IMR-90 (cell line): ENCODE results near the gene SYTL3. TPM values are rescaled to one million over a fixed set of nuclear protein-coding genes. Genes with fewer than 3 reads are reported as not detected.

Experiments
- ATAC-seq: fragments of 200-7000 bp; cut with Tn5 transposase; 2 replicates; pipeline ENCODE4 v1.9.1; 2020; ENCODE audit warnings: low read depth, mild to moderate bottlenecking, moderate library complexity
- BruUV-seq: library from RNA; stranded (reverse); fragments of 400-500 nt; replicated peaks from 2 replicates; lab custom pipeline; 2021; lab: Mats Ljungman, UMichigan
- CTCF ChIA-PET: fragments of 300-600 bp; formaldehyde crosslinking; extraction: SDS; loops from one replicate; lab custom pipeline; 2021; ENCODE audit warnings: antibody characterized with exemption; lab: Yijun Ruan, JAX
- POLR2A ChIA-PET: fragments of 300-600 bp; sonication (Branson Sonifier 250); formaldehyde crosslinking; loops from one replicate; lab custom pipeline; 2022; ENCODE audit warnings: antibody characterized with exemption; ENCODE audit not compliant: unreplicated experiment; lab: Charles Lee
- DNase-seq: peaks from one replicate; pipeline ENCODE4 v3.0.0; 2013
- H2AFZ ChIP-seq: replicated peaks from 2 replicates; pipeline ENCODE3; 2013; ENCODE audit warnings: low read length, mild to moderate bottlenecking; ENCODE audit not compliant: poor library complexity
- H2AK5ac ChIP-seq: 2 replicates; pipeline ENCODE4 v1.6.1; 2013; ENCODE audit warnings: low read depth, low read length, inconsistent platforms
- H2AK9ac ChIP-seq: replicated peaks from 2 replicates; pipeline ENCODE3; 2013; ENCODE audit warnings: mild to moderate bottlenecking, low read depth, low read length, moderate library complexity; ENCODE audit not compliant: poor library complexity
- H2BK120ac ChIP-seq: 2 replicates; pipeline ENCODE4 v1.6.1; 2013; ENCODE audit warnings: low read depth, low read length, inconsistent platforms
- H2BK15ac ChIP-seq: 3 replicates; pipeline ENCODE4 v1.6.1; 2013; ENCODE audit warnings: low read depth, low read length, inconsistent platforms
- H2BK20ac ChIP-seq: 2 replicates; pipeline ENCODE4 v1.6.1; 2013; ENCODE audit warnings: low read depth, mild to moderate bottlenecking, inconsistent platforms, low read length, moderate library complexity
- H2BK5ac ChIP-seq: 2 replicates; pipeline ENCODE4 v1.6.1; 2013; ENCODE audit warnings: mild to moderate bottlenecking, low read depth, low read length, inconsistent platforms; ENCODE audit not compliant: poor library complexity, severe bottlenecking
- H3K14ac ChIP-seq: replicated peaks from 2 replicates; pipeline ENCODE4 v1.6.1; 2013; ENCODE audit warnings: low read depth, low read length, inconsistent platforms
- H3K18ac ChIP-seq: 2 replicates; pipeline ENCODE4 v1.6.1; 2013; ENCODE audit warnings: low read depth, low read length, control low read depth
- H3K23ac ChIP-seq: 2 replicates; pipeline ENCODE4 v1.6.1; 2013; ENCODE audit warnings: low read depth, low read length, inconsistent platforms
- H3K27ac ChIP-seq: 2 replicates; pipeline ENCODE4 v1.5.1; 2013; ENCODE audit warnings: mild to moderate bottlenecking, control low read depth, low read length; ENCODE audit not compliant: insufficient read depth
- H3K27me3 ChIP-seq: 2 replicates; pipeline ENCODE4 v1.6.1; 2013; ENCODE audit warnings: low read length; ENCODE audit not compliant: control insufficient read depth, insufficient read depth
- H3K36me3 ChIP-seq: 2 replicates; pipeline ENCODE4 v1.6.1; 2013; ENCODE audit warnings: low read length, mixed read lengths; ENCODE audit not compliant: control insufficient read depth, insufficient read depth
- H3K4ac ChIP-seq: 2 replicates; pipeline ENCODE4 v1.6.1; 2013; ENCODE audit warnings: low read depth, low read length, inconsistent platforms
- H3K4me1 ChIP-seq: 2 replicates; pipeline ENCODE4 v1.6.1; 2013; ENCODE audit warnings: low read length, mixed read lengths; ENCODE audit not compliant: control insufficient read depth, insufficient read depth
- H3K4me2 ChIP-seq: 2 replicates; pipeline ENCODE4 v1.6.1; 2013; ENCODE audit warnings: low read depth, mild to moderate bottlenecking, control low read depth, low read length, moderate library complexity
- H3K4me3 ChIP-seq: 2 replicates; pipeline ENCODE4 v1.5.1; 2013; ENCODE audit warnings: low read depth, mild to moderate bottlenecking, control low read depth, low read length, moderate library complexity; ENCODE audit not compliant: insufficient read depth
- H3K56ac ChIP-seq: 2 replicates; pipeline ENCODE4 v1.6.1; 2013; ENCODE audit warnings: low read length, inconsistent platforms; ENCODE audit not compliant: insufficient read depth; ENCODE audit errors: extremely low read depth
- H3K79me1 ChIP-seq, 2 experiments: 2 replicates each; pipeline ENCODE4 v1.6.1; 2013; ENCODE audit warnings: low read length in 2 of 2, inconsistent platforms in 1 of 2, low read depth in 1 of 2
- H3K9ac ChIP-seq: 2 replicates; pipeline ENCODE4 v1.6.1; 2013; ENCODE audit warnings: low read depth, low read length, control low read depth
- H3K9me1 ChIP-seq: 2 replicates; pipeline ENCODE4 v1.6.1; 2013; ENCODE audit warnings: low read length, inconsistent platforms; ENCODE audit not compliant: insufficient read depth
- H3K9me3 ChIP-seq: 2 replicates; pipeline ENCODE4 v1.6.1; 2013; ENCODE audit warnings: low read length; ENCODE audit not compliant: control insufficient read depth, insufficient read depth
- H4K20me1 ChIP-seq: 2 replicates; pipeline ENCODE4 v1.6.1; 2013; ENCODE audit warnings: low read length, inconsistent platforms; ENCODE audit not compliant: insufficient read depth
- H4K5ac ChIP-seq: 2 replicates; pipeline ENCODE4 v1.6.1; 2013; ENCODE audit warnings: mild to moderate bottlenecking, low read depth, low read length, control low read depth
- H4K8ac ChIP-seq, 2 experiments: 2 replicates each; pipeline ENCODE4 v1.6.1; 2013; ENCODE audit warnings: low read depth in 2 of 2, low read length in 2 of 2, control low read depth in 1 of 2, inconsistent platforms in 1 of 2
- H4K91ac ChIP-seq: 2 replicates; pipeline ENCODE4 v1.6.1; 2013; ENCODE audit warnings: low read depth, low read length, inconsistent platforms; ENCODE audit not compliant: insufficient read depth
- BHLHE40 ChIP-seq: fragments of 150-350 bp; IDR thresholded peaks from 2 replicates; pipeline ENCODE4 v1.6.1; 2016; ENCODE audit warnings: mild to moderate bottlenecking, low read depth, low read length
- CEBPB ChIP-seq: IDR thresholded peaks from 2 replicates; pipeline ENCODE4 v1.6.1; 2012; ENCODE audit warnings: low read depth, low read length, improper control_type of control experiment
- CHD1 ChIP-seq: IDR thresholded peaks from 2 replicates; pipeline ENCODE4 v1.6.1; 2012; ENCODE audit warnings: low read depth, low read length, improper control_type of control experiment
- ELK1 ChIP-seq: fragments of 150-350 bp; IDR thresholded peaks from 2 replicates; pipeline ENCODE4 v1.6.1; 2016; ENCODE audit warnings: low read depth, mild to moderate bottlenecking, low read length, moderate library complexity, borderline replicate concordance
- FOS ChIP-seq: fragments of 150-350 bp; IDR thresholded peaks from 2 replicates; pipeline ENCODE4 v1.6.1; 2016; ENCODE audit warnings: low read depth, low read length
- MAFK ChIP-seq: IDR thresholded peaks from 2 replicates; pipeline ENCODE4 v1.6.1; 2012; ENCODE audit warnings: low read depth, low read length, improper control_type of control experiment
- MXI1 ChIP-seq: IDR thresholded peaks from 2 replicates; pipeline ENCODE4 v1.6.1; 2012; ENCODE audit warnings: low read depth, mild to moderate bottlenecking, low read length, moderate library complexity, borderline replicate concordance
- NFE2L2 ChIP-seq: fragments of 150-350 bp; IDR thresholded peaks from 2 replicates; pipeline ENCODE4 v1.6.1; 2016; ENCODE audit warnings: low read depth, mild to moderate bottlenecking, low read length
- POLR2A ChIP-seq: IDR thresholded peaks from 2 replicates; pipeline ENCODE4 v1.6.1; 2012; ENCODE audit warnings: mild to moderate bottlenecking, low read depth, low read length
- RAD21 ChIP-seq: IDR thresholded peaks from 2 replicates; pipeline ENCODE4 v1.6.1; 2012; ENCODE audit warnings: low read length, improper control_type of control experiment
- RCOR1 ChIP-seq: IDR thresholded peaks from 2 replicates; pipeline ENCODE4 v1.6.1; 2012; ENCODE audit warnings: mild to moderate bottlenecking, low read length, improper control_type of control experiment; ENCODE audit not compliant: insufficient replicate concordance
- RFX5 ChIP-seq: IDR thresholded peaks from 2 replicates; pipeline ENCODE4 v1.8.0; 2012; ENCODE audit warnings: low read depth, mild to moderate bottlenecking, low read length, moderate library complexity
- SMC3 ChIP-seq: fragments of 150-350 bp; IDR thresholded peaks from 2 replicates; pipeline ENCODE4 v1.6.1; 2016; ENCODE audit warnings: low read depth, mild to moderate bottlenecking, antibody characterized with exemption, low read length, moderate library complexity
- whole genome bisulfite sequencing, 2 experiments: methylation state at CpG; one replicate each; pipeline versions ENCODE4 v1.1.5 to v1.1.7; 2013; ENCODE audit warnings: missing lambda C conversion rate in 2 of 2; ENCODE audit not compliant: insufficient read length in 1 of 2; ENCODE audit errors: extremely low coverage in 2 of 2; 5-methylcytosine and 5-hydroxymethylcytosine counted together
- dilution Hi-C: fragments of 300-500 bp; cut with HindIII; formaldehyde crosslinking; loops from one replicate; pipeline ENCODE4 v1.14.3; 2018; ENCODE audit warnings: low sequenced_read_pairs; ENCODE audit not compliant: unreplicated experiment
- in situ Hi-C: fragments of 300-500 bp; cut with MboI; formaldehyde crosslinking; loops from 3 replicates; pipeline ENCODE4 v1.14.3; 2019; ENCODE audit warnings: low sequenced_read_pairs, inconsistent platforms, mixed read lengths
- intact Hi-C: fragments of 100-400 bp; cut with micrococcal nuclease; formaldehyde crosslinking; loops from 2 replicates; pipeline ENCODE4 v1.10.0; 2022
- polyA plus RNA-seq, 3 experiments: library from polyadenylated mRNA; depleted of rRNA; stranded (reverse); fragments of >200 nt; gene quantifications; 2 replicates each; pipeline ENCODE4 v1.2.3, GENCODE V29; 2012; ENCODE audit warnings: low replicate concordance in 1 of 3
- total RNA-seq: library from RNA; depleted of rRNA; stranded (reverse); fragments of >200 nt; gene quantifications from 2 replicates; pipeline ENCODE4 v1.2.3, GENCODE V29; 2012
- TF ChIP-seq, protein P1 (sequence below): fragments of 150-350 bp; IDR thresholded peaks from 2 replicates; pipeline ENCODE4 v1.6.1; 2017; ENCODE audit warnings: mild to moderate bottlenecking, antibody characterized with exemption, low read length, low read depth

Gene SYTL3
- total and polyA plus RNA-seq, 2 of the 4 experiments (the other 2 are of a cell fraction), result 2.9 to 4.3 TPM

DNA sequence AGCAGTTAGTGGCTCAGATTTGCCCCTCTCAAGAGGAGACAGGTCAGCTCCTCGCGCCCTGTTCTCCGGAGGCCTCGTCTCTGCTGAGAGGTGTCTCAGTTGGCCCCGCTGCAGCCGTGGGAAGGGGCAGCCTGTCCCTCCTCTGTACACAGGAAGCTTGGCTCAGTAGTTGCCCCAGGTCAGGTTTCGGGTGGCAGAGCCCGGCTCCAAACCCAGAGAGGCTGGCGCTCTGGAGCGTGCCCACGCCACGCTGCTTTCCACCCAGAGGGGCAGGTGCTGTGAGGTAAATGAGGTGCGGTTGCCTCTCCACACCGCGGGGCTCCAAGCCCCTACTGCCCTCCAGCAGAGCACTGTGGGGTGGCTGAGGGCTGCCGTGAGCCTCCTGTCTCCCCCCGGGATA, 21.3 kb upstream of the SYTL3 start:
- ChIA-PET CTCF (no interaction called here), POLR2A (no interaction called here)
- H2BK120ac ChIP-seq, result no peak overlapping the region
- no peak overlapping the region for H3K27ac ChIP-seq
- H2AK5ac ChIP-seq, result no peak overlapping the region
- H2BK15ac ChIP-seq, result no peak overlapping the region
- in situ Hi-C loops, result loop anchor here (25.0 kb wide), 1 partner anchor 1084 kb away; no protein-coding TSS in a partner anchor
- peaks cover 9% of the 10 kb centered on the region; the same call in 1 of the 2 replicates for H4K20me1 ChIP-seq
- 88% methylated on average over 5 of the region's 17 CpGs; no CpG with 5 or more reads in 1 of the 2 experiments for WGBS, 2 experiments
- no peak overlapping the region for H2BK20ac ChIP-seq
- H2AFZ ChIP-seq, result no peak overlapping the region
- dilution Hi-C loops, result no loop called here
- H3K9me3 ChIP-seq, result no peaks in the 10 kb centered on the region
- no peak overlapping the region for H3K56ac ChIP-seq
- H3K14ac ChIP-seq, result no peak overlapping the region
- peaks cover 15% of the 10 kb centered on the region for H3K9me1 ChIP-seq
- H4K8ac ChIP-seq, result no peak overlapping the region
- no peak overlapping the region for H2AK9ac ChIP-seq
- DNase-seq (no peak), ATAC-seq (no peak)
- no peaks in the 10 kb centered on the region for H3K27me3 ChIP-seq
- H3K4me1 ChIP-seq, result peaks cover 14% of the 10 kb centered on the region
- TF ChIP-seq ELK1 (no peak), CEBPB (no peak), MAFK (no peak), NFE2L2 (no peak), RAD21 (no peak), SMC3 (no peak), BHLHE40 (no peak), RCOR1 (no peak), FOS (no peak), POLR2A (no peak), MXI1 (no peak), RFX5 (no peak), CHD1 (no peak)
- TF ChIP-seq, protein P1, sequence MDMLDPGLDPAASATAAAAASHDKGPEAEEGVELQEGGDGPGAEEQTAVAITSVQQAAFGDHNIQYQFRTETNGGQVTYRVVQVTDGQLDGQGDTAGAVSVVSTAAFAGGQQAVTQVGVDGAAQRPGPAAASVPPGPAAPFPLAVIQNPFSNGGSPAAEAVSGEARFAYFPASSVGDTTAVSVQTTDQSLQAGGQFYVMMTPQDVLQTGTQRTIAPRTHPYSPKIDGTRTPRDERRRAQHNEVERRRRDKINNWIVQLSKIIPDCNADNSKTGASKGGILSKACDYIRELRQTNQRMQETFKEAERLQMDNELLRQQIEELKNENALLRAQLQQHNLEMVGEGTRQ, result no peak
- H4K91ac ChIP-seq, result no peak overlapping the region
- intact Hi-C loops, result no loop called here
- peaks cover 4 to 59% of the 10 kb centered on the region in 2 experiments for H3K79me1 ChIP-seq
- no peak overlapping the region for H3K18ac ChIP-seq
- no peak overlapping the region for H4K5ac ChIP-seq
- H3K23ac ChIP-seq, result no peak overlapping the region
- H2BK5ac ChIP-seq, result no peak overlapping the region
- no TSS peak for BruUV-seq
- peaks cover 38% of the 10 kb centered on the region for H3K36me3 ChIP-seq
- H3K9ac ChIP-seq, result no peak overlapping the region
- H3K4me2 ChIP-seq, result no peak overlapping the region
- H3K4ac ChIP-seq, result no peak overlapping the region
- no peak overlapping the region for H3K4me3 ChIP-seq
